Activated CD4-positive, CD25-positive, alpha-beta regulatory T cell (primary cell): ENCODE data around the gene FAT1.
"Not testable (repeated sequence)": the region's sequence is repeated elsewhere in the genome, so short reads cannot be mapped to it uniquely, and the experiment has no call there.

Experiments
- DNase-seq, 4 experiments: peaks; one replicate each; lab custom pipeline; 2025; lab: John Stamatoyannopoulos, UW

Gene FAT1, protein sequence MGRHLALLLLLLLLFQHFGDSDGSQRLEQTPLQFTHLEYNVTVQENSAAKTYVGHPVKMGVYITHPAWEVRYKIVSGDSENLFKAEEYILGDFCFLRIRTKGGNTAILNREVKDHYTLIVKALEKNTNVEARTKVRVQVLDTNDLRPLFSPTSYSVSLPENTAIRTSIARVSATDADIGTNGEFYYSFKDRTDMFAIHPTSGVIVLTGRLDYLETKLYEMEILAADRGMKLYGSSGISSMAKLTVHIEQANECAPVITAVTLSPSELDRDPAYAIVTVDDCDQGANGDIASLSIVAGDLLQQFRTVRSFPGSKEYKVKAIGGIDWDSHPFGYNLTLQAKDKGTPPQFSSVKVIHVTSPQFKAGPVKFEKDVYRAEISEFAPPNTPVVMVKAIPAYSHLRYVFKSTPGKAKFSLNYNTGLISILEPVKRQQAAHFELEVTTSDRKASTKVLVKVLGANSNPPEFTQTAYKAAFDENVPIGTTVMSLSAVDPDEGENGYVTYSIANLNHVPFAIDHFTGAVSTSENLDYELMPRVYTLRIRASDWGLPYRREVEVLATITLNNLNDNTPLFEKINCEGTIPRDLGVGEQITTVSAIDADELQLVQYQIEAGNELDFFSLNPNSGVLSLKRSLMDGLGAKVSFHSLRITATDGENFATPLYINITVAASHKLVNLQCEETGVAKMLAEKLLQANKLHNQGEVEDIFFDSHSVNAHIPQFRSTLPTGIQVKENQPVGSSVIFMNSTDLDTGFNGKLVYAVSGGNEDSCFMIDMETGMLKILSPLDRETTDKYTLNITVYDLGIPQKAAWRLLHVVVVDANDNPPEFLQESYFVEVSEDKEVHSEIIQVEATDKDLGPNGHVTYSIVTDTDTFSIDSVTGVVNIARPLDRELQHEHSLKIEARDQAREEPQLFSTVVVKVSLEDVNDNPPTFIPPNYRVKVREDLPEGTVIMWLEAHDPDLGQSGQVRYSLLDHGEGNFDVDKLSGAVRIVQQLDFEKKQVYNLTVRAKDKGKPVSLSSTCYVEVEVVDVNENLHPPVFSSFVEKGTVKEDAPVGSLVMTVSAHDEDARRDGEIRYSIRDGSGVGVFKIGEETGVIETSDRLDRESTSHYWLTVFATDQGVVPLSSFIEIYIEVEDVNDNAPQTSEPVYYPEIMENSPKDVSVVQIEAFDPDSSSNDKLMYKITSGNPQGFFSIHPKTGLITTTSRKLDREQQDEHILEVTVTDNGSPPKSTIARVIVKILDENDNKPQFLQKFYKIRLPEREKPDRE (N-terminal part only)

DNA sequence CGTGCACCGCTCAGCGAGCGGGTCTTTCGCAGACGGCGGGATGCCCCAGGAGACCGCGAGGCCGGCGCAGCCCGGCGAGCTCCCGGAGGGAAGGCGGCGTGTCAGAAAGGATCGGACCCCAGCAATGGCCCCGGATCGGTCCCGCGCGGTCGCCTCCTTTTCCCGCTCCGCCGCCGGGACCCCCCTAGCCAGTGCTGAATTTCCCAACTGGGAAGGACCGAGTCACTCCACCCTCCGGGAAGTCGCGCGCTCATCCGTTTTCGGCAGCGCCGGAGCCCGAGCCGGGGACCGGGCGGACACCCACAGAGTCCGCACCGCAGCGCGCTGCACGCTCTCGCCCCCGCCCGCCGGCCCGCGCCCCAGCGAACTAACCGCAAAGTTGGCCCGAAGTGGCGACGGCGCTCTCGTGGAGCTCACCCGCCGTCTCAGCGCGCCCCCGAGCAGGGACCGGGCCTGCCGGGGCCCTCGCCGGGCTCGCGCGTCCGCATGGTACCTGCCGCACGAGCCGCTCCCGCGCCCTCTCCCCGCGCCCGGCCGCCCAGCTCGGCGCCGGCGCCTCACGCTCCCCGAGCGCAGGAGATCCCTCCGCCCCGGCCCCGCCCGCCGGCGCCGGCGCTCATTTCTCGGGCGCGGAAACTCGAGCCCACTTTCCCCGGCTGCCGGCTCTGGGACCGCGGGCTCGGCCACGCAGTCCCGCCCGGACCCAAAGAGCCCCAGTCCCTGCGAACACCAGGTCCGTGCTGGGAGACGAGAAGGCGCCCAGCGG, at the start of gene FAT1:
FAT1 (minus strand) TSS at position 565 of the 766 bp plus-strand sequence. CDS start 14,029 bp downstream, outside the sequence.
- DNase-seq, result no peak

DNA sequence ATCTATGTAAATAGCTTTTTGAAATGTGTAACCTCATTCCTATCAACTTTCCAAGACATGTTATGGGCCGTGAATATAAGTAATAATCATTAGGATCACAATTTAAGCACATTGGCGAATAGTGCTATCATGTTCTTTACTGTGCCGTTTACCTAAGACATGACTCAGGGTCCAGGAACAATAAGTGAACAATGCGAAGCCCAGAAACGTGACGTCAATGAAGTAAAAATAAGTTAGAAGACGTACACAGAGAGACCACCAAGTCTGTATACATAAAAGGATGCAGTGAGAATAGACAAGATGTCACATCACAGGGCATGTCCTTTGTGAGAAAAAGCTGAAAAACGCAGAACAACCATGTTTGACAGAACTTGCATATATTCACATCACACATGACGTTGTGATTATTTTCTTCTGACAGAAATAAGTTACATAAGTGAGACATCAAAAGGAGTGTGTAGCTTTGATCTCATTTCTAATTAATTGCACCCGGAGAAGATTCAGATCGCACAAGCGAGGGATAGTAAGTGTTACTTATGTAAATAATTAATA, 49.4 kb upstream of the FAT1 start:
- no peak for DNase-seq

DNA sequence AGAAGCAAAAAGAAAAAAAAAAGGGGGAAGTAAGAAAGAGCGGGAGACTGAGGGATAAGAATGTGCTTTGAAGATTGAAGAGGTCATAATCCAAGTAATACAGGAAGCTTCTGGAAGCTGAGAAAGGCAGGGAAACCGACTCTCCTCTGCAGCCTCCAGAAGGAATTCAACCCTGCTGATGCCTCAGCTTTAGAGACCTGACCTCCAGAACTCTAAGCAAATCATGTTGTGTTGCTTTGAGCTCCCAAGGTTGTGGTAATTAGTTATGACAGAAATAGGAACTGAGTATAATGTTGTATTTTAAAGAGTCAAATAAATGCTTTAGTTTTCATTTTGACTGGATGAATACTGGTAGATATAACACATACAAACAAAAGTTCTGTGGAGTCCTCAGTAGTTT, 48.0 kb upstream of the FAT1 start:
- no peak for DNase-seq

DNA sequence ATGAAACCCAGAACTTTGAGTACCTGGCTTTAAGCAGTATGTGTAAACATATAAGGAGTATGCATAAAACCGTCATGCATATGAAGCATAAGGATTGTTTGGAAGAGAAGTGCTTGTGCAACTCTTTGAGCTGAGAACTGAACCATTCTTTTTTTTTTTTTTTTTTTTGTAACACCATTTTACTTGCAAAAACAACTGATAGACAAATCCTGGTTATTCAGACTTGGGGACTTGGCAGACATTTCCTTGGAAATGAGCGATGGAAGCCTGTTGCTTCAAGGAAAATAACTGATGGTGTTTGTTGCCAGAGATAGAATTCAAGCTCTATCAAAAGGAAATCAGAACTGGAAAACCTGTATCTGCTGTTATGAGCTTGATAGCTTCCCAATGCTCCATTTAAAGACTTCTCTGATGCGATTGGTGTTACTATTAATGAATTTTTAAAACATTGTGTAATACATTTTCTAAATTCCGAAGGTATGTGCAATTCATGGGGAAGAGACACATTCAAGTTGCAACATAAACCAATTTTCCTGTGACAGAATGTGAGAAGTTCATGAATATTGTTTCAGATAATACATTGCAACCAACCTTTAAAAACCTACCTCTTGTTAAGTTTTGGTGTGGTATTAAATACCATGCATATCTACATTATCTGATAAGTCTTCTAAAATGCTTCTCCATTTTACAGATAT, 47.0 kb upstream of the FAT1 start:
- DNase-seq, result no peak

DNA sequence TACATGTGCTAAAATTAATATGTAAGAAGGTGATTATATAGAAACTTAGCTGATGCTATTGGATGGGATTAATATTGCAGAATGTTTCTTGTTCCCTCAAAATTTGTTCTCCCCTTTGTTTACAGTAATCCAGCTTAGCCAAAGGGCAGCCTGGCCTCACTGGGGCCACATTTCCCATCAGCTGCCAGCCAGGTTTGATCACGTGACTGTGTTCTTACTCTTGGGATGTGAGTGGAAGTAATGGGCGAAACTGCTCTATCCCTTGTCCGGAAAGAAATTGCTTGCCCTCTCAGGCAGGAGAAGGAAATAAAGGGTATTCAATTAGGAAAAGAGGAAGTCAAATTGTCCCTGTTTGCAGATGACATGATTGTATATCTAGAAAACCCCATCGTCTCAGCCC, 44.1 kb upstream of the FAT1 start:
- DNase-seq, result no peak

DNA sequence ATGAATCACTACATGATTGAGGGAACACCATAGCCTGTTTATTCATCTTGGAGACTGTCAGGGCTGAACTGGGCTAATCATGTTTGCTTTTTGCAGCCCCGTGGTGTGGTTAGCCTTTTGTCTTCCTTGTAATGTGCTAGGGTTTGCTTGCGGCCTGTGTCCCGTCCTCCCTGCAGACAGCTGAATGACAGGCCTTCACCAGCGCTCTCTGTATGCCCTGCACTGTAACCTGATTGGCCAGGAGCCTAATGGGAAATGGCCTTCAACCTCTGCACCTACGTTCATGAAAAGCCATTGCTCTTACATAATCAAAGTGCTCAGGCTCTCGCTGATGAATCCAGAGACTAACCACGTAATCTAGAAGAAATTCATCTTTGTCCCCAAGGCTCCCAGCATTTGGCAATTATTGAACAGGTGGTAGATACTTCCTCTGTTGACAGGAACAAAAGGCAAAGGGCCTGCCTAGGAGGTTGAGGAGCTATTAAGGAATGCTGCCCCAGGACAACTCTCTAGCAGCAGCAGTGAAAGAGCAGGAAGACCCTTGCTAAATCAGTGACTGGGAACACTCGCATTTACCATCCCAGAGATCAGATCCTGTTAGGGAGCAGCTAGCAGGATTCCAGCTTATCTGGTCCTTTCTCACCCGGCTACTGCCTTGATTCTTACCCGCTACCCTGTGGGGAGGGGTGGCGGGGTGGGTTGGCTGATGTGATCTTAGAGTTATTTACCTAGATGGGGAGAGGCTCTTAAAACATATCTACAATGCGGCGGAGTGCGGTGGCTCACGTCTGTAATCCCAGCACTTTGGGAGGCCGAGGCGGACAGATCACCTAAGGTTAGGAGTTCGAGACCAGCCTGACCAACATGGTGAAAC, 42.3 kb upstream of the FAT1 start:
- DNase-seq, result no peak

DNA sequence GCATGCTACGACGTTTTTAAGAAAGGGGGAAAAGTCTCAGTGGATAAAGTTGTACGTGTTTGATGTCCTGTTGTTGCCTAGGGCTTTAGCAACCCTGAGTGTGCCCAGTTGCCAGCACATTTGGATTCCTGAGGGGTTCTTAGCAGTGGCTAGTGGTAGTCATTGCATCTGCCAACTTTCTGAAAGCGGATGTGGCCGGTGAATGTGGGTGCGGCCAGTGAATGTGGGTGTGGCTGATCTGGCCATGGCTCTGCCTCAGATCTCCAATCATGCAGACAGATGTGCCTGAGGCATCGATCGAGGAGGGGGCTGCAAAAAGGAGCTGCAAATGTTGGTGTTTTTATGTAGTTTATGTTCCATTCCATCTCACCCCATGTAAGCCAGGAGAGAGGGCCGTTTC, 41.5 kb upstream of the FAT1 start:
- DNase-seq, result no peak

DNA sequence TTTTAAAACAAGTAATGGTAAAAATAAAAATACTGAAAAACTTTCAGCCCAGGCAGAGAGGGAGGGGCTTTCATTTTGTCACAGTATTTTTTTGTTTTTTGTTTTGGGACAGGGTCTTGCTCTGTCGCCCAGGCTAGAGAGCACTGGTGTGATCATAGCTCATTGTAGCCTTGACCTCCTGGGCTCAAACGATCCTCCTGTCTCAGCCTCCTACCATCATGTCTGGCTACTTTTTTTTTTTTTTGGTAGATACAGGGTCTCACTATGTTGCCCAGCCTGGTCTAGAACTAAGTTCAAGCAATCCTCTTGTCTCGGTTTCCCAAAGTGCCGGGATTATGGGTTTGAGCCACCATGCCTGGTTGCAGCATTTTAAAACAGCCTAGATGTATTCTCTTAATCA, 40.8 kb upstream of the FAT1 start:
- no peak for DNase-seq

DNA sequence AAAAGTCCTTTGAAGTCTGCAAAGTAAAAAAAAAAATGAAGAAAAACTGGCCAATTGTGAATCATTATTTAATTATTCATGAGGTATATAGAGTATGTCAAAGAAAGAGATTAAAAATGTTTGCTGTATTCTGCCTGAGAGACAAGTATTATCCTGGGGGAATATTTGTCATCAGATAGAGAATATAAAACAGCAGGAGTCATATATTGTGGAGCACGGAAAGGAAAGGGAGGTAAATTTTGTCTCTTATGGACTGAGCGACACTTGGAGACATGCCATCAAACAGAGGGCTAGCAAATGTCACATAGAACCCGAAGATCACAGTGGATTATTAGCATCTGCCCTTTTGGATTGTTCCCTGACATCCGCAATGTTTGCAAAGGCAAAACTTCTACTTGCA, 39.2 kb upstream of the FAT1 start:
- no peak for DNase-seq

DNA sequence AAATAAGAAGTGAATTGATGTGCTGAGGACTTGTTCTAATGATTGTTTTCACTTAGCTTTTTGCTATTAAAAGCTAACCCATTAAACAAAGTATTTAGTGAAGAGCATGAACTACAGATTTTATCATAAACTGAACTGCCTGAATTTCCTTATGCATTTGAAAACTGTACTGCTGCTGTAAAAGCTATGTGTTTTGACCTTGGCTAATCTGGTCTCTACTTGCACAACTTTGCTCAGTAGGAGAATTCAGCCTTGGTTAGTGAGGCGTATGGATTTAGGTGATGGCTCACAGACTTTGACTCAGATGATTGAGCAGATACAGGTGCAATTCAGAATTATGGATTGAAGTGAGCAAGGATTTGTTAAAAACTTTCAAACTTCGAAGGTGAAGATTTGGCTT, 38.7 kb upstream of the FAT1 start:
- DNase-seq, result no peak

DNA sequence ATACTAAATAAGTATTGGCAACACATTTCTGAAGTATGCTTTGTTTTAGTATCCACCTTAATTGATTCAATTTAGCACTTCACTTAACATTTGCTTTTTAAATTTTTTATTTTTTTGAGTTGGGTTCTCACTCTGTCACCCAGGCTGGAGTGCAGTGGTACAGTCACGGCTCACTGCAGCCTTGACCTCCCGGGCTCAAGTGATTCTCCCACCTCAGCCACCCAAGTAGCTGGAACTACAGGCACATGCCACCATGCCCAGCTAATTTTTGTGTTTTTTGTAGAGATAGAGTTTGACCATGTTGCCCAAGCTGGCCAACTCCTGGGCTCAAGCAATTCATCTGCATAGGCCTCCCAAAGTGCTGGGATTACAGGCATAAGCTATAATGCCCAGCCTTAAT, 38.3 kb upstream of the FAT1 start:
- not testable (repeated sequence) for DNase-seq

DNA sequence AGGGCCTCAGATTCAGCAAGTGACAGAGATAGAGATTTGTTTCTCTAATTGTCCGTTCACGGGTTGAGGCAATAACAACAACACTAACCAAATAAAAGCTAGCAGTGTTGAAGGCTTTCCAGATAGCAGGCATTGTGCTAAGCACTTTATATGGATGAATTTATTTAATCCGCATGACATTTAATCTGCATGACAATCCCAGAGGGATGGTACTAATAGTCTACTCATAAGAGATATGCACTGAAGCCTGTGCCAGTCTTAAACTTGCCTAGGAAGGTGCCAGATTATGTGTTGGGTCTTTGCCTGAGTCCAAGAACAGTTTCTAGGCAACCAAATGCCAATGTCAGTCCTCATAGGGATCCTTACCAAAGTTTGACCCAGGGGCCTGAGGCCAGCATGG, 37.7 kb upstream of the FAT1 start:
- no peak for DNase-seq

DNA sequence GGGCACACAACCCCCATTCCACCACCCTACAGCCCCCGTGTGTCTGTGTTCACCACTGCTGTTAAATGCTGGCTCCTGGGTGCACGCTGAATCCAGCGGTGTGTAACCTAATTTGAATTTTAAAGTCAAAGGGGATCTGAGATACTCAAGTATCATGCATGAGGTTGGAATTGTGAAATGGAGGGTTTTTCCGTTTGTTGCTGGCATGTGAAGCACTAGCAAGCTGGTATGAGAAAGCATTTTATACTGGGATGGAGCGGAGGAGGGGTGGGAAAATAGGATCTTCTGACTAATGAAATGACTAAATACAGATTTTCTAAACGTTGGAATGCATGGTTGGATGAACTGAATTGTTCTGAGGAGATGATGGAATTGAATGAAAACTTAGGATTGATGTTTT, 36.9 kb upstream of the FAT1 start:
- no peak for DNase-seq

DNA sequence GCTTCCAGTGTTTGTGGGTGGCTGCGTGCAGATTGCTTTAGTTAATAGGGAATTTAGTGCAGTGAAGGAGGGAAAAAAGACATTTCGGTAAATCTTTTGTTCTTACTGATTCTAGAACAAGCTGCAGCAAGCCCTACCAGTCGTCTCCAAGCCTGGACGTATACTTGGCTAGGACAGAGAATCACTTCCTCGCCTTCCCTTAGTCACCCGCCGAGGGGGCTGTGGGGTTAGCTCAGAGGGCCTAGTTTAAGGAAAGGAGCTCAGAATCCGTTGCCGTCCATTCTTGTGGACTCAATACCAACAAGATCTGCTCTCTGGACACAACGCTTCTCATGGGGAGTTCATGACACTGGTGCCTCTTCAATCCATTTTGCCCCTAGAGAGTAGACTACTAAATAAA, 36.3 kb upstream of the FAT1 start:
- DNase-seq, result no peak

DNA sequence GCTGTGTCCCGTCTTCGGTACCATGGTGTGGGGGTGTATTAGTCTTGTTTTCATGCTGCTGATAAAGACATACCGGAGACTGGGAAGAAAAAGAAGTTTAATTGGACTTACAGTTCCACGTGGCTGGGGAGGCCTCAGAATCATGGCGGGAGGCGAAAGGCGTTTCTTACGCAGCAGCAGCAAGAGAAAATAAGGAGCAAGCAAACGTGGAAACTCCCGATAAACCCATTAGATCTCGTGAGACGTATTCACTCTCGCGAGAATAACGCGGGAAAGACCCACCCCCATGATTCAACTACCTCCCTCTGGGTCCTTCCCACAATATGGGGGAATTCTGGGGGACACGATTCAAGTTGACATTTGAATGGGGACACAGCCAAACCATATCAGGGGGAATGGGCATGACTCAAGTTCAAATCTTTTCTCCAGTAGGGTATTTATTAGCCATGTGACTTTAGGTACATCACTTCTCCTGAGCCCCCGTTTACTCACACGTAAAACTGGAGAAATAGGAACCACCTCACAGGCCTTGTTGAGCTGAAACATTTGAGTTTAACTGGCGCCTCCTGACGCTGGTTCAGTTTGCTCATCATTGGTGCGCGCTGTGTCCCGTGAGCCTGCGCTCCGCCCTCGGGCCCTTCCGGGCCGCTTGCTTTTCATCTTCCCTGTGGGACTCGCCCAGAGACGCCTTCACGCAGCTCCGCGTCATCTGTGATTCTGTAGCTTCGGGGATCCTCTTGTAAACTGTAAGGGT, 35.5 kb upstream of the FAT1 start:
- no peak for DNase-seq

DNA sequence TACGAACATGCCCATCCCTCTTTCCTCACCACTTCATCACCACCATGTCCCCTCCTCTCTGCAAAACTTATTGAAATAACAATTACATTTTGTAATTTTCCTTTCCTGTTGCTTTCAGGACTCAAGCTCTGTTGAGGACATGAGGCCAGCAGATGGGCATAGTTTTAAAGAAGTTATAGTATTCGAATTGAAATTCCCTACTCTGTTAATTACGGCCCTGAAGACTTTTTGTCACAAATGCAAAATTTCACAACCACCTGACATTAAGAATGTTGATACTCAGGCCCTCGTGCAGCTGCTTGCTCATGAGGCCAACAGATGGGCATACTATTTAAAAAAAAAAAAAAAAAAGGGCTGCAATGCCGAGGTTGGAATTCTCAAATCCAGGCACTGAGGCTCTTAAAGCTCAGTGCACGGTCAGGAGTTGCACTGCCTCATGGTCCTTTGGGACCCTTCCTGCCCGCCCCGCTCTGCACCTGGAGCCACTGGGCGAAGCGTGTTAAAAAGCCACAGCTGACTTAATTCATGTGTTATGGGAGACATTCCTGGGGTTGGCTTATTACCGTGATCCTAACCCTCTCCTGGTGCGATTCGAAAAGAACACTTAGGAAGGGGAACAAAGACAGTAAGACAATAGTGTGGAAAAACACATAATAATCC, 34.2 kb upstream of the FAT1 start:
- no peak for DNase-seq

DNA sequence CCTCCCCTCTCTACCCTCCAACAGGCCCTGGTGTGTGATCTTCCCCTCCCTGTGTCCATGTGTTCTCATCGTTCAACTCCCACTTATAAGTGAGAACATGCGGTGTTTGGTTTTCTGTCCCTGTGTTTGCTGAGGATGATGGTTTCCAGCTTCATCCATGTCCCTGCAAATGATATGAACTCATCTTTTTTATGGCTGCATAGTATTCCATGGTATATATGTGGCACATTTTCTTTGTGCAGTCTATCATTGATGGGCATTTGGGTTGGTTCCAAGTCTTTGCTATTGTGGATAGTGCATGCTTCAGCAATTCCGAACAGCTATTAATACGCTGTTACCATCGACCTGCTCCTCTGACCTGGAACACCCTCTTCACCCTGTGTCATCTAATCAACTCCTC, 32.9 kb upstream of the FAT1 start:
- not testable (repeated sequence) for DNase-seq
